HepG2 (cell line): ENCODE measurements around the gene DDIT4. TPM values are rescaled to one million over a fixed set of nuclear protein-coding genes. Genes with fewer than 3 reads are reported as not detected.

ENCODE experiments used
- ARNT ChIP-seq: fragments of 450-650 bp; IDR thresholded peaks from 2 replicates; pipeline ENCODE4 v1.6.1; 2017
- ARNTL ChIP-seq: sonication (generic); formaldehyde crosslinking; IDR thresholded peaks from 2 replicates; pipeline ENCODE4 v1.4.0; 2020; ENCODE audit warnings: mild to moderate bottlenecking, missing genetic modification reagents
- BORCS8-MEF2B ChIP-seq: sonication (generic); formaldehyde crosslinking; IDR thresholded peaks from 2 replicates; pipeline ENCODE4 v1.8.0; 2022; ENCODE audit warnings: mild to moderate bottlenecking, missing genetic modification reagents
- CREB3 ChIP-seq: sonication (generic); formaldehyde crosslinking; IDR thresholded peaks from 2 replicates; pipeline ENCODE4 v1.5.0; 2020; ENCODE audit warnings: missing genetic modification reagents
- DMAP1 ChIP-seq: IDR thresholded peaks from 2 replicates; pipeline ENCODE4 v1.6.1; 2016
- E2F2 ChIP-seq: sonication (generic); formaldehyde crosslinking; IDR thresholded peaks from 2 replicates; pipeline ENCODE4 v1.4.0; 2020; ENCODE audit warnings: missing genetic modification reagents, borderline replicate concordance
- GMEB2 ChIP-seq: IDR thresholded peaks from 2 replicates; pipeline ENCODE4 v1.6.1; 2016; ENCODE audit warnings: missing biosample characterization, missing genetic modification reagents, low read depth
- HOXD1 ChIP-seq: sonication (generic); formaldehyde crosslinking; IDR thresholded peaks from 2 replicates; pipeline ENCODE4 v1.5.0; 2020; ENCODE audit warnings: missing genetic modification reagents
- KLF13 ChIP-seq: sonication (generic); formaldehyde crosslinking; IDR thresholded peaks from 2 replicates; pipeline ENCODE4 v1.4.0; 2020; ENCODE audit warnings: mild to moderate bottlenecking, missing genetic modification reagents
- KLF9 ChIP-seq: IDR thresholded peaks from 2 replicates; pipeline ENCODE4 v1.6.1; 2016; ENCODE audit warnings: low read depth
- MIER3 ChIP-seq: IDR thresholded peaks from 2 replicates; pipeline ENCODE4 v1.6.1; 2016; ENCODE audit warnings: missing compliant biosample characterization, borderline replicate concordance
- MZF1 ChIP-seq: sonication (generic); formaldehyde crosslinking; IDR thresholded peaks from 2 replicates; pipeline ENCODE4 v1.8.1; 2023; ENCODE audit warnings: mild to moderate bottlenecking, missing genetic modification reagents, borderline replicate concordance
- NFIC ChIP-seq: IDR thresholded peaks from 2 replicates; pipeline ENCODE4 v1.6.1; 2012; ENCODE audit warnings: mild to moderate bottlenecking, low read length, inconsistent platforms
- NKX3-1 ChIP-seq: sonication (generic); formaldehyde crosslinking; IDR thresholded peaks from 2 replicates; pipeline ENCODE4 v1.5.0; 2020; ENCODE audit warnings: missing genetic modification reagents
- PLRG1 ChIP-seq: fragments of 450-650 bp; conservative IDR thresholded peaks from 2 replicates; pipeline ENCODE4 v1.6.1; 2016
- SMYD3 ChIP-seq: sonication (generic); formaldehyde crosslinking; IDR thresholded peaks from 2 replicates; pipeline ENCODE4 v1.8.1; 2023; ENCODE audit warnings: mild to moderate bottlenecking, missing genetic modification reagents
- SNRNP70 ChIP-seq: fragments of 200-400 bp; formaldehyde crosslinking; IDR thresholded peaks from 2 replicates; pipeline ENCODE4 v1.6.1; 2017; ENCODE audit warnings: mild to moderate bottlenecking, low read depth, low read length, moderate library complexity
- SRSF9 ChIP-seq: fragments of 200-400 bp; formaldehyde crosslinking; IDR thresholded peaks from 2 replicates; pipeline ENCODE4 v1.6.1; 2018; ENCODE audit warnings: borderline replicate concordance, mild to moderate bottlenecking, low read depth, low read length; ENCODE audit not compliant: insufficient read depth, poor library complexity, severe bottlenecking
- ZC3H13 ChIP-seq: sonication (generic); formaldehyde crosslinking; IDR thresholded peaks from 2 replicates; pipeline ENCODE4 v1.8.1; 2023; ENCODE audit warnings: mild to moderate bottlenecking, missing genetic modification reagents, moderate library complexity
- ZNF101 ChIP-seq: sonication (generic); formaldehyde crosslinking; IDR thresholded peaks from 2 replicates; pipeline ENCODE4 v1.4.0; 2020; ENCODE audit warnings: mild to moderate bottlenecking, low read depth, missing genetic modification reagents, borderline replicate concordance
- ZNF232 ChIP-seq: sonication (generic); formaldehyde crosslinking; IDR thresholded peaks from 2 replicates; pipeline ENCODE4 v1.4.0; 2020; ENCODE audit warnings: missing genetic modification reagents, borderline replicate concordance
- ZNF251 ChIP-seq: sonication (generic); formaldehyde crosslinking; IDR thresholded peaks from 2 replicates; pipeline ENCODE4 v1.9.0; 2021; ENCODE audit warnings: mild to moderate bottlenecking, missing genetic modification reagents
- ZNF253 ChIP-seq: sonication (generic); formaldehyde crosslinking; IDR thresholded peaks from 2 replicates; pipeline ENCODE4 v1.8.0; 2022; ENCODE audit warnings: mild to moderate bottlenecking, missing genetic modification reagents, borderline replicate concordance
- ZNF75D ChIP-seq: sonication (generic); formaldehyde crosslinking; IDR thresholded peaks from 2 replicates; pipeline ENCODE4 v1.8.1; 2023; ENCODE audit warnings: missing genetic modification reagents, mild to moderate bottlenecking, borderline replicate concordance
- ZNF776 ChIP-seq: sonication (generic); formaldehyde crosslinking; IDR thresholded peaks from 2 replicates; pipeline ENCODE4 v1.4.0; 2020; ENCODE audit warnings: mild to moderate bottlenecking, missing genetic modification reagents
- ZNF782 ChIP-seq: sonication (generic); formaldehyde crosslinking; IDR thresholded peaks from 2 replicates; pipeline ENCODE4 v1.4.0; 2020; ENCODE audit warnings: missing genetic modification reagents, mild to moderate bottlenecking, borderline replicate concordance
- ZNF878 ChIP-seq: sonication (generic); formaldehyde crosslinking; IDR thresholded peaks from 2 replicates; pipeline ENCODE4 v1.8.1; 2023; ENCODE audit warnings: mild to moderate bottlenecking, missing genetic modification reagents, moderate library complexity
- polyA plus RNA-seq, 8 experiments: library from polyadenylated mRNA; depleted of rRNA in 3 of 8; stranded (reverse) in 7 of 8; unstranded in 1 of 8; fragments of >200 nt; fragmentation: Illumina TruSeq in 4 of 8; extraction: Trizol in 4 of 8; gene quantifications; 2 replicates each; pipeline versions ENCODE4 v1.2.1 to v1.2.3, GENCODE V29; 2011 to 2016; ENCODE audit warnings: low read depth in 4 of 8, missing spikeins in 1 of 8, mixed read lengths in 1 of 8; ENCODE audit not compliant: insufficient read depth in 1 of 8
- total RNA-seq, 5 experiments: library from RNA; depleted of rRNA; stranded (reverse); fragments of >200 nt; fragmentation: Illumina TruSeq; extraction: Trizol; gene quantifications; 2 replicates each; pipeline ENCODE4 v1.2.3, GENCODE V29; 2016; ENCODE audit warnings: low read depth in 1 of 5

Gene DDIT4
- total and polyA plus RNA-seq, 2 of the 13 experiments (the other 11 are each of a cell fraction or from before 2014, with no cell fraction given): 35.6 to 40.7 TPM

- peak; percentile 96 for TF ChIP-seq ZNF782
- peak; percentile 97 for TF ChIP-seq E2F2 (CRISPR knock-in tag)
- TF ChIP-seq SMYD3 (CRISPR knock-in tag): peak; percentile 69; the same call in 1 of the 2 replicates
- TF ChIP-seq DMAP1 (CRISPR knock-in tag): peak; percentile 72; the same call in 1 of the 2 replicates
- no peak for TF ChIP-seq SRSF9
- TF ChIP-seq KLF13 (CRISPR knock-in tag): no peak; the same call in 1 of the 2 replicates
- peak; percentile 29; the same call in 1 of the 2 replicates for TF ChIP-seq ZNF253 (CRISPR knock-in tag)
- TF ChIP-seq KLF9 (CRISPR knock-in tag): peak; percentile 98
- TF ChIP-seq ZNF251 (CRISPR knock-in tag): no peak
- TF ChIP-seq NFIC: no peak
- TF ChIP-seq ZNF878 (CRISPR knock-in tag): peak; percentile 87
- no peak for TF ChIP-seq ZNF75D
- TF ChIP-seq MIER3: peak; percentile 74
- peak; percentile 40 for TF ChIP-seq ZC3H13 (CRISPR knock-in tag)
- no peak for TF ChIP-seq ARNT
- TF ChIP-seq SNRNP70: no peak
- TF ChIP-seq ZNF101 (CRISPR knock-in tag): no peak; the same call in 1 of the 2 replicates
- TF ChIP-seq ZNF776 (CRISPR knock-in tag): peak; percentile 85
- TF ChIP-seq HOXD1 (CRISPR knock-in tag): no peak; the same call in 1 of the 2 replicates
- TF ChIP-seq CREB3: peak; percentile 31; the same call in 1 of the 2 replicates
- TF ChIP-seq ZNF232 (CRISPR knock-in tag): peak; percentile 97; the same call in 1 of the 2 replicates
- no peak for TF ChIP-seq PLRG1
- TF ChIP-seq NKX3-1 (CRISPR knock-in tag): peak; percentile 92
- TF ChIP-seq GMEB2 (CRISPR knock-in tag): no peak
- TF ChIP-seq MZF1 (CRISPR knock-in tag): peak; percentile 39; the same call in 1 of the 2 replicates
- peak; percentile 86; the same call in 1 of the 2 replicates for TF ChIP-seq BORCS8-MEF2B
- peak; percentile 57 for TF ChIP-seq ARNTL (CRISPR knock-in tag)
These were observed at the start of gene DDIT4 (continued) for GRCh38 chr10:72273410-72274212.
